Fibroblast of the aortic adventitia (primary cell): Measurements from ENCODE around the gene AQR. TPM values are rescaled to one million over a fixed set of nuclear protein-coding genes. Genes with fewer than 3 reads are reported as not detected.

Experiments used
- DNase-seq: peaks from one replicate; pipeline ENCODE4 v3.0.0-alpha.2; 2010; ENCODE audit warnings: low read depth
- H3K4me3 ChIP-seq: 2 replicates; pipeline ENCODE4 v1.5.1; 2011; ENCODE audit warnings: low read depth, mild to moderate bottlenecking, control low read depth, low read length, moderate library complexity
- total RNA-seq: library from RNA; depleted of rRNA; stranded (reverse); fragments of >200 nt; gene quantifications from 2 replicates; pipeline ENCODE4 v1.2.3, GENCODE V29; 2012; ENCODE audit warnings: low replicate concordance
- TF ChIP-seq, protein P1 (sequence below): IDR thresholded peaks from 2 replicates; pipeline ENCODE4 v1.5.1; 2011; ENCODE audit warnings: mild to moderate bottlenecking, low read length, control low read depth, inconsistent platforms; ENCODE audit not compliant: insufficient read depth

AQR gene
- total RNA-seq, 1 donor = 34.6 TPM

DNA sequence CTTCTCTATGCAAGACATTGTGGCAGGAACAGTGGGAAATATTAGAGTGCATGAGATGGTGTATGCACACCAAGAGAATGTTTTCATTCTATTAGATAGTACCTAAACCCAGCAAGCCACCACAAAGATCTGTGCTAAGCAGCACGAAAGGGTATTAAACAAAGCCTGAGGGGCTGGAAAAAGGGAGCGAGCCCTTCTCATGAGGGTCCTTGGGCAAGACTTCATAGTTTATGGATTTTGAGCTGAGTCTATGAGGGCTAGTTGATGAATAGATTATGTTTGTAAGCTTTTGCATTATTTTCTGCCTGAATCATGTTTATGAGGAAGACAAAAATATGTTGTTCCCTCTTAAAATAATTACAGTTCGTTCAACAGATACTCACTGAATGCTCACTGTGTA is 164.8 kb downstream of the AQR start:
- DNase-seq = no peak
- TF ChIP-seq, protein P1, sequence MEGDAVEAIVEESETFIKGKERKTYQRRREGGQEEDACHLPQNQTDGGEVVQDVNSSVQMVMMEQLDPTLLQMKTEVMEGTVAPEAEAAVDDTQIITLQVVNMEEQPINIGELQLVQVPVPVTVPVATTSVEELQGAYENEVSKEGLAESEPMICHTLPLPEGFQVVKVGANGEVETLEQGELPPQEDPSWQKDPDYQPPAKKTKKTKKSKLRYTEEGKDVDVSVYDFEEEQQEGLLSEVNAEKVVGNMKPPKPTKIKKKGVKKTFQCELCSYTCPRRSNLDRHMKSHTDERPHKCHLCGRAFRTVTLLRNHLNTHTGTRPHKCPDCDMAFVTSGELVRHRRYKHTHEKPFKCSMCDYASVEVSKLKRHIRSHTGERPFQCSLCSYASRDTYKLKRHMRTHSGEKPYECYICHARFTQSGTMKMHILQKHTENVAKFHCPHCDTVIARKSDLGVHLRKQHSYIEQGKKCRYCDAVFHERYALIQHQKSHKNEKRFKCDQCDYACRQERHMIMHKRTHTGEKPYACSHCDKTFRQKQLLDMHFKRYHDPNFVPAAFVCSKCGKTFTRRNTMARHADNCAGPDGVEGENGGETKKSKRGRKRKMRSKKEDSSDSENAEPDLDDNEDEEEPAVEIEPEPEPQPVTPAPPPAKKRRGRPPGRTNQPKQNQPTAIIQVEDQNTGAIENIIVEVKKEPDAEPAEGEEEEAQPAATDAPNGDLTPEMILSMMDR = no peak
- no peak overlapping the region for H3K4me3 ChIP-seq

DNA sequence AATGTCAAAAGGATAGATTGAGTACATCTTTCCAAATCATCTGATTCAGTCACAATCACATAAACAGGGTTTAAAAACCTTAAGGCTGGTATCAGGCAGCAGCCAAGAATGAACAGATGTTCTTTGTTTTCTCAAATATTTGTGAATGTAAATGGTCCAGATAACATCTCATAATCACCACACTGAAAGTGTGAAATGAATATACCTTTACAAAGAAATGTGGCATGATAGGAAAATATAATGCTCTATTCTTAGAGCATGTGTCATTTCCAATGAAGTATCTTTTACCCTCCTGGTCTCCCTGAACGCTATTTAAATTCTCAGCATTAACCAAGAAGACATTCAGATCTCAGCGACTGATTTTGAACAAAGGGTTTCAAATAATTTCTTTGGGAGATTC is 165.4 kb downstream of the AQR start:
- H3K4me3 ChIP-seq = no peak overlapping the region
- DNase-seq = no peak
- TF ChIP-seq, protein P1 = no peak

DNA sequence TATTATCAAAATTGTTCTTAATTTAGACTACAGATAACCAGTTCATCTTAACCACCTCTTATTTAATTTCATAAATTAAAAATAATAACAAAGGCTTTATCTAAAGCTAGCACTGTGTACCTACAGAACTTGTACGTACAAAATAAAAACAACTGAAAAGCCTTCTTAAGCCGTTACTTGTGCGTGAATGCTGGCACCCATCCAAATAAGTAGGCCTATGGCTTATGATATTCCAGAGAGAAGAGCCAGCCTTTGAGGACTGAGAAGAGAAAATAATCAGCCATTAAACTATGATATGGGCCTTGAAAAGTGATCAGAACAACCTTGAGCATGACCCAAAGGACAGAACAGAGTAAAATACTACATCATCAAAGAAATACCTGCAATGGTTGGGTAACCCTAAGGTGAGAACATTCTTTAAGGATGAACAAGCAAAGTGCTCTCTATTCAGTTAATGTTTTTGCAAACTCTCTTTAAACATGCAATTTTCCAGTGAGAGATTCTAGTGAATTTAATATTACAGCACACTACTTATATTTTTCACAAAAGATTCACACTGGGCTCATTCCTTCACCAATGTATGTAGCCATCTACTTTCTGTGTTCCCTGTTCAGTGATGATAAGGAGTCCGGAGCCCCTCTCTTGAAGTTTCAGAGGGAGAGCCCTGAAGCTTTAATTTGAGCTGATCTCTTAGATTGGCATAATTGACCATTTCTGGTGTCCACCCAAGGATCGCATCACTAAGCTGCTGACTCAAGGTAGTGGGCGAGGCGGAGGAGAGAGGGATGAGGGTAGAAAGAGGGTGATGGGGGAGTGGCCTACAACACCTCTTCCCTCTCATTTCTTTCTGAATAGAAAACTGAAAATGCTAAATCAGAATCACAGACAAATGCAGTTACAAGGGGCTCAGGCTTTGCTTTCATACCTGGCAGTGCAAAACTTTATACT is 166.5 kb downstream of the AQR start:
- DNase-seq = no peak
- TF ChIP-seq, protein P1 = no peak
- H3K4me3 ChIP-seq = no peak overlapping the region

DNA sequence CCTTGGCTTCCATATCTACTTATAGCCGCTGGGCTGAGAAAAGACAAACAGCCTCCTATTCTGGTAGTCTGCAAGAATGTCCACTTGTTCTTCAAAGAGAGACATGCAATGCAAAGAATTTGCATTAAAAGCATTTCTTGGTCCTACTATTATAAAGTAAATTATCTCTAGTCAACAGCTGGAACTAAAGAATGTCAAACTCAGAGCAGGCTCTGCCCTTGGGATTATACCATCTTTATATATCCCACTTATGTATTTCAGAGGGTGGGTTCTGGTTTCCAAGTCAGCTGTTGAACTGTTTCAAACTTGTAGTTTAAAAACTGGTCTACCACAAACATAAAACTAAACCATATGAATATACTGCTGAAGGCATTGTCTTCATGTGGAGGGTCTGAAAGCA is 167.2 kb downstream of the AQR start:
- no peak overlapping the region for H3K4me3 ChIP-seq
- no peak for DNase-seq
- TF ChIP-seq, protein P1 = no peak

Other genes starting within 250 kb of the AQR start
- not detected in 2 replicates for gene GJD2, start 214.7 kb downstream of the AQR start, total RNA-seq
- not detected in 2 replicates for gene ACTC1, start 174.2 kb downstream of the AQR start, total RNA-seq
- gene ZNF770, start 18.5 kb upstream of the AQR start, total RNA-seq = 27.4 and 36.8 TPM in 2 replicates
- gene NANOGP8, start 115.6 kb upstream of the AQR start, total RNA-seq = 0.81 TPM in 1 of 2 replicates, not detected in the other